CD4-positive, alpha-beta T cell treated with Interleukin-10 for 1 hour (primary cell): ENCODE measurements around the gene COL5A2.

ENCODE experiments used
- DNase-seq: peaks from one replicate; pipeline ENCODE4 v3.0.0-alpha.2; 2020

COL5A2 gene

GRCh38 chr2:189179570-189179950 lies at the start of gene COL5A2:
Gene COL5A2 (minus strand): TSS chr2:189179761. CDS start chr2:189179604, 157 bp downstream.
- DNase-seq = no peak

- no peak for DNase-seq
Observed at GRCh38 chr2:189226017-189226416, 46.5 kb upstream of the COL5A2 start.

- DNase-seq = no peak
Observed at GRCh38 chr2:189225032-189225431, 45.5 kb upstream of the COL5A2 start.

GRCh38 chr2:189222468-189223105 lies 43.0 kb upstream of the COL5A2 start:
- no peak for DNase-seq

GRCh38 chr2:189221811-189222467 lies 42.4 kb upstream of the COL5A2 start:
- DNase-seq = no peak

- DNase-seq = no peak
Observed at GRCh38 chr2:189218236-189218635, 38.7 kb upstream of the COL5A2 start.

GRCh38 chr2:189217541-189217940 lies 38.0 kb upstream of the COL5A2 start:
- no peak for DNase-seq

- DNase-seq = no peak
Observed at GRCh38 chr2:189217051-189217450, 37.5 kb upstream of the COL5A2 start.

GRCh38 chr2:189214484-189214883 lies 34.9 kb upstream of the COL5A2 start:
- no peak for DNase-seq

- no peak for DNase-seq
Observed at GRCh38 chr2:189213250-189213649, 33.7 kb upstream of the COL5A2 start.

- no peak for DNase-seq
Observed at GRCh38 chr2:189210250-189211087, 30.9 kb upstream of the COL5A2 start.

GRCh38 chr2:189208254-189208653 lies 28.7 kb upstream of the COL5A2 start:
- DNase-seq = no peak

GRCh38 chr2:189204322-189204941 lies 24.9 kb upstream of the COL5A2 start:
- DNase-seq = no peak

- DNase-seq = no peak
Observed at GRCh38 chr2:189203177-189203799, 23.7 kb upstream of the COL5A2 start.

GRCh38 chr2:189199797-189200196 lies 20.2 kb upstream of the COL5A2 start:
- no peak for DNase-seq

- no peak for DNase-seq
Observed at GRCh38 chr2:189192766-189193165, 13.2 kb upstream of the COL5A2 start.

- no peak for DNase-seq
Observed at GRCh38 chr2:189191766-189192165, 12.2 kb upstream of the COL5A2 start.

GRCh38 chr2:189190685-189191084 lies 11.1 kb upstream of the COL5A2 start:
- no peak for DNase-seq

GRCh38 chr2:189188115-189188805 lies 8.7 kb upstream of the COL5A2 start:
- no peak for DNase-seq

GRCh38 chr2:189183170-189183569 lies 3.6 kb upstream of the COL5A2 start:
- DNase-seq = no peak

GRCh38 chr2:189181706-189182105 lies 2.1 kb upstream of the COL5A2 start:
- DNase-seq = no peak
